ENCODE data around the gene WNT7A.
"Not testable (repeated sequence)": the region's sequence is repeated elsewhere in the genome, so short reads cannot be mapped to it uniquely, and the experiment has no call there.

WNT7A gene

GRCh38 chr3:13858768-13859520 is 20.9 kb downstream of the WNT7A start:
- TF ChIP-seq CTCF (IDR thresholded peaks at IDR 0.05), result no peak

DNA sequence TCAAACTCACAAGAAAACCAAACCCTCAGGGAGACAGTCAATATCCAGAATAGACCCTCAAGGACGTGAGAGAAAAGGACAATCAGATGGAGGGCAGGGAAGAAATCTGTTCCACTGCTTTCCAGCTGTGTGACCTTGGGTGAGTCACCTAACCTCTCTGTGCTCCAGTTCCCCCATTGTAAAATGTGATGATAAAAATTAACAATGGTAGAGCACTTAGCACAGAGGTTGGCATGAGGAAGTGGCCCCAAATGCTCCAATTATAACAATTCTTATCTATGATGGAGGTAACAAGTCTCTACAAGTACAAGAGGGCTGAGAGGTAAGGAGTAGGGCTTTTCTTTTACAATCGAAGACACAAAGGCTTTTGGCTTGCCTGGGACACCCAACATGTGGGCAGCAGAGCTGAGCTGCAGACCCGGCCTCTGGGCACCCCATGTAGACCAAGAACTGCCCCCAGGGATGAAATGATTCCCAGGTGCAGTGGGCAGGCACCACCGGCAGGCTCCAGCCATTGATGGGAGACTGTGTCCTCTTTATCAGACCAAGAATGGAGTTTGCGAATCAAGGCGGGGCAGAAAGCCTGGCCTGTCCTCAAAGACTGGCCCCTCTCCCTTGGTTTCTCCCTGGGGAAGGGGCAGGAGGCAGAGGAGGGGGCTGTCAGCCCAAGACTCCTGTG is 22.0 kb downstream of the WNT7A start:
- no peaks in the 10 kb centered on the region for H3K4me1 Mint-ChIP-seq
- no peaks in the 10 kb centered on the region for H3K9me3 Mint-ChIP-seq
- H3K27me3 Mint-ChIP-seq (ENCODE audit: low read depth, poor library complexity), result peaks cover 47% of the 10 kb centered on the region
- DNase-seq, result no peak
- no peak for TF ChIP-seq CTCF (IDR thresholded peaks at IDR 0.05)
- H3K4me3 Mint-ChIP-seq, result no peak overlapping the region
- no peaks in the 10 kb centered on the region for H3K36me3 Mint-ChIP-seq (ENCODE audit: low read depth)
- H3K27ac Mint-ChIP-seq, result no peak overlapping the region

More at GRCh38 chr3:13858768-13859520, 20.9 kb downstream of the WNT7A start:
- Mint-ChIP-seq H3K27ac (no peak overlapping the region), H3K4me1 (no peaks in the 10 kb centered on the region), H3K27me3 (ENCODE audit: low read depth, poor library complexity) (peaks cover 57% of the 10 kb centered on the region), H3K36me3 (ENCODE audit: low read depth) (no peaks in the 10 kb centered on the region), H3K9me3 (no peaks in the 10 kb centered on the region), H3K4me3 (no peak overlapping the region)
- no peak for DNase-seq

- not testable (repeated sequence) for H3K36me3 Mint-ChIP-seq (ENCODE audit: low read depth); H3K4me1 Mint-ChIP-seq; DNase-seq; H3K9me3 Mint-ChIP-seq; H3K27ac Mint-ChIP-seq; H3K4me3 Mint-ChIP-seq
- peaks cover 37% of the 10 kb centered on the region for H3K27me3 Mint-ChIP-seq (ENCODE audit: low read depth, poor library complexity)
These were observed 23.2 kb downstream of the WNT7A start for GRCh38 chr3:13856628-13857027.

- no peak for DNase-seq
These were observed 23.9 kb downstream of the WNT7A start for GRCh38 chr3:13856006-13856405.

GRCh38 chr3:13854492-13854891 is 25.4 kb downstream of the WNT7A start:
- Mint-ChIP-seq H3K36me3 (ENCODE audit: low read depth) (no peaks in the 10 kb centered on the region), H3K4me3 (no peak overlapping the region), H3K4me1 (no peaks in the 10 kb centered on the region), H3K27me3 (ENCODE audit: low read depth, poor library complexity) (peaks cover 32% of the 10 kb centered on the region), H3K9me3 (no peaks in the 10 kb centered on the region), H3K27ac (no peak overlapping the region)
- no peak for DNase-seq
- TF ChIP-seq CTCF (IDR thresholded peaks at IDR 0.05), result no peak

More at GRCh38 chr3:13856006-13856405, 23.9 kb downstream of the WNT7A start:
- no peak for TF ChIP-seq CTCF (IDR thresholded peaks at IDR 0.05)
- Mint-ChIP-seq H3K9me3 (no peaks in the 10 kb centered on the region), H3K27me3 (ENCODE audit: low read depth, poor library complexity) (peaks cover 37% of the 10 kb centered on the region), H3K4me1 (no peaks in the 10 kb centered on the region), H3K27ac (no peak overlapping the region), H3K4me3 (no peak overlapping the region), H3K36me3 (ENCODE audit: low read depth) (no peaks in the 10 kb centered on the region)

DNA sequence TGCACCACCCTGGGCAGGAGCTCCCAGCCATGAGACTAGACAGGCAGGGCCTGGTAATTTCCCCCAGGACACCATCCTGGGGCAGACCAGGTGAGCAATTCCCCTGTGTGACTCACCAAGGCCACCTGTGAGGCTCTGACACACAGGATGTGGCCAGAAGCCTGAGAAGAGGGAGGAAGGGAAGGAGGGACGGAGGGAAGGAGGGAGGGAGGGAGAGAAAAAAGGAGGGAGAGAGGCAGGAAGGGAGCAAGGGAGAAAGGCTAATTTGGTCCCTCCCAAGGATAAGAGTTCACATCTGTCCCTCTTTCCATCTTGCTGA is 25.9 kb downstream of the WNT7A start:
- H3K4me3 Mint-ChIP-seq, result no peak overlapping the region
- DNase-seq, result no peak
- H3K4me1 Mint-ChIP-seq, result no peaks in the 10 kb centered on the region

More for the DNA sequence above, 25.9 kb downstream of the WNT7A start:
- H3K27ac Mint-ChIP-seq, result no peak overlapping the region
- H3K36me3 Mint-ChIP-seq (ENCODE audit: low read depth), result no peaks in the 10 kb centered on the region
- no peak for TF ChIP-seq CTCF (IDR thresholded peaks at IDR 0.05)
- H3K9me3 Mint-ChIP-seq, result no peaks in the 10 kb centered on the region
- H3K27me3 Mint-ChIP-seq (ENCODE audit: low read depth, poor library complexity), result peaks cover 33% of the 10 kb centered on the region
